Endodermal cell (in vitro differentiated cells): ENCODE measurements around the gene BOLL. TPM values are rescaled to one million over a fixed set of nuclear protein-coding genes. Genes with fewer than 3 reads are reported as not detected.

ENCODE experiments used
- DNase-seq: peaks from one replicate; pipeline ENCODE4 v3.0.0-alpha.2; 2017
- H3K27ac ChIP-seq: 2 replicates; pipeline ENCODE4 v1.5.1; 2013; ENCODE audit warnings: mild to moderate bottlenecking, low read depth, low read length, moderate library complexity
- H3K27me3 ChIP-seq: 2 replicates; pipeline ENCODE4 v1.6.1; 2013; ENCODE audit warnings: mild to moderate bottlenecking, low read length, moderate library complexity; ENCODE audit not compliant: insufficient read depth, control insufficient read depth, poor library complexity, severe bottlenecking
- H3K36me3 ChIP-seq: 2 replicates; pipeline ENCODE4 v1.7.0; 2013; ENCODE audit warnings: mild to moderate bottlenecking, low read length, moderate library complexity; ENCODE audit not compliant: control insufficient read depth, insufficient read depth
- H3K4me1 ChIP-seq: one replicate; pipeline ENCODE4 v1.7.0; 2013; ENCODE audit warnings: low read length; ENCODE audit not compliant: control insufficient read depth, insufficient read depth
- H3K4me3 ChIP-seq: 2 replicates; pipeline ENCODE4 v1.5.1; 2013; ENCODE audit warnings: mild to moderate bottlenecking, low read length, moderate library complexity
- H3K9ac ChIP-seq: 2 replicates; pipeline ENCODE4 v1.6.1; 2013; ENCODE audit warnings: mild to moderate bottlenecking, low read length, moderate library complexity; ENCODE audit not compliant: poor library complexity, severe bottlenecking; ENCODE audit errors: extremely low read depth
- H3K9me3 ChIP-seq: 2 replicates; pipeline ENCODE4 v1.6.1; 2013; ENCODE audit warnings: mild to moderate bottlenecking, low read length, moderate library complexity; ENCODE audit not compliant: control insufficient read depth
- H3K27ac Mint-ChIP-seq: 2 replicates; pipeline ENCODE4 v1.8.0; 2020; ENCODE audit warnings: mixed read lengths
- H3K27me3 Mint-ChIP-seq: 2 replicates; pipeline ENCODE4 v1.8.0; 2021; ENCODE audit warnings: mild to moderate bottlenecking, mixed read lengths; ENCODE audit not compliant: insufficient read depth
- H3K36me3 Mint-ChIP-seq: 2 replicates; pipeline ENCODE4 v1.8.0; 2020; ENCODE audit warnings: low read depth, mixed read lengths
- H3K4me1 Mint-ChIP-seq: 2 replicates; pipeline ENCODE4 v1.8.0; 2020; ENCODE audit warnings: mixed read lengths
- H3K4me3 Mint-ChIP-seq: 2 replicates; pipeline ENCODE4 v1.8.0; 2020; ENCODE audit warnings: mild to moderate bottlenecking, moderate library complexity, mixed read lengths
- H3K9me3 Mint-ChIP-seq: 2 replicates; pipeline ENCODE4 v1.8.0; 2020; ENCODE audit warnings: mild to moderate bottlenecking, mixed read lengths
- WGBS, 2 experiments: methylation state at CpG; one replicate each; pipeline versions ENCODE4 v1.1.5 to v1.1.7; 2013; ENCODE audit warnings: missing lambda C conversion rate in 2 of 2, mixed read lengths in 1 of 2; ENCODE audit not compliant: insufficient coverage in 1 of 2, insufficient read length in 1 of 2; 5-methylcytosine and 5-hydroxymethylcytosine counted together
- total RNA-seq, 2 donors: library from RNA; stranded (reverse); fragmentation: NEBNext Ultra II Directional in 1 of 2; extraction: Animal tissue kit (Norgen Biotek cat#: 25700) in 1 of 2; gene quantifications; 2 replicates in 1 of 2; 3 replicates in 1 of 2; pipeline ENCODE4 v1.2.1, GENCODE V29; 2021
- TF ChIP-seq, protein P1 (sequence below): fragments of 200-600 bp; sonication (generic); conservative IDR thresholded peaks from 2 replicates; pipeline ENCODE4 v1.5.0; 2021; ENCODE audit warnings: antibody characterized with exemption, mild to moderate bottlenecking

BOLL gene
- total RNA-seq, 2 donors from 2014 or later = not detected

GRCh38 chr2:197786010-197786877, 1.1 kb upstream of the BOLL start:
- 24 to 44% methylated on average over 29 to 79 of the region's 79 CpGs for WGBS, 2 experiments
- Mint-ChIP-seq H3K4me3 (peak overlapping the region; percentile 43), H3K27ac (no peak overlapping the region), H3K4me1 (peaks cover 3% of the 10 kb centered on the region), H3K9me3 (peaks cover 10% of the 10 kb centered on the region), H3K27me3 (peaks cover 63% of the 10 kb centered on the region), H3K36me3 (peaks cover 2% of the 10 kb centered on the region)
- no peaks in the 10 kb centered on the region for H3K4me1 ChIP-seq
- H3K27me3 ChIP-seq = peaks cover 37% of the 10 kb centered on the region
- peak; percentile 97 for DNase-seq
- no peaks in the 10 kb centered on the region for H3K36me3 ChIP-seq
- H3K9ac ChIP-seq = no peak overlapping the region
- no peak overlapping the region for H3K27ac ChIP-seq
- H3K4me3 ChIP-seq = peak overlapping the region; percentile 62
- TF ChIP-seq, protein P1, sequence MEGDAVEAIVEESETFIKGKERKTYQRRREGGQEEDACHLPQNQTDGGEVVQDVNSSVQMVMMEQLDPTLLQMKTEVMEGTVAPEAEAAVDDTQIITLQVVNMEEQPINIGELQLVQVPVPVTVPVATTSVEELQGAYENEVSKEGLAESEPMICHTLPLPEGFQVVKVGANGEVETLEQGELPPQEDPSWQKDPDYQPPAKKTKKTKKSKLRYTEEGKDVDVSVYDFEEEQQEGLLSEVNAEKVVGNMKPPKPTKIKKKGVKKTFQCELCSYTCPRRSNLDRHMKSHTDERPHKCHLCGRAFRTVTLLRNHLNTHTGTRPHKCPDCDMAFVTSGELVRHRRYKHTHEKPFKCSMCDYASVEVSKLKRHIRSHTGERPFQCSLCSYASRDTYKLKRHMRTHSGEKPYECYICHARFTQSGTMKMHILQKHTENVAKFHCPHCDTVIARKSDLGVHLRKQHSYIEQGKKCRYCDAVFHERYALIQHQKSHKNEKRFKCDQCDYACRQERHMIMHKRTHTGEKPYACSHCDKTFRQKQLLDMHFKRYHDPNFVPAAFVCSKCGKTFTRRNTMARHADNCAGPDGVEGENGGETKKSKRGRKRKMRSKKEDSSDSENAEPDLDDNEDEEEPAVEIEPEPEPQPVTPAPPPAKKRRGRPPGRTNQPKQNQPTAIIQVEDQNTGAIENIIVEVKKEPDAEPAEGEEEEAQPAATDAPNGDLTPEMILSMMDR = peak; percentile 82
- H3K9me3 ChIP-seq = no peaks in the 10 kb centered on the region

DNA sequence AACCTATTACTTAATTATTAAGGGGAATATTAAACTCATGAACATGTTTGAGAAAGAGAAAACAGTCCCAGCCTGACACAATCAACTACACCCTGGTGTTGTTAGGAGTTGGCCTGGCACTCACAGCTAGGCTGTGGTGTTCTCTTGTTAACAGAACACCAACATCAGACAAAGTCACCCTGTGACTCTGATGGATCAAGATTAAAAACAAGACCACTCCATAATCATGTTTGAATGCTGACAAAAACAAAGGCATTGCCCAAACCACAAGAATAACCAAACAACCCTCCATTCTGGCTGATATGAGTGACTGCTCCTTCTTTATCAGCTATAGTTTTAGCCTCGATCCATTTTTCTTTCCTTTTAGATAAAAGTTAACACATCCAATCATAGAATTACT, 3.0 kb downstream of the BOLL start:
- Mint-ChIP-seq H3K4me1 (peaks cover 3% of the 10 kb centered on the region), H3K27ac (no peak overlapping the region), H3K27me3 (peaks cover 25% of the 10 kb centered on the region), H3K36me3 (peaks cover 2% of the 10 kb centered on the region), H3K4me3 (no peak overlapping the region), H3K9me3 (peaks cover 10% of the 10 kb centered on the region)
- no peak overlapping the region for H3K4me3 ChIP-seq
- no peak for DNase-seq
- TF ChIP-seq, protein P1 = no peak
- H3K36me3 ChIP-seq = no peaks in the 10 kb centered on the region
- H3K27ac ChIP-seq = no peak overlapping the region
- H3K9me3 ChIP-seq = no peaks in the 10 kb centered on the region
- 80 to 91% methylated on average over 1 of the region's 1 CpG for WGBS, 2 experiments
- no peak overlapping the region for H3K9ac ChIP-seq
- peaks cover 14% of the 10 kb centered on the region for H3K27me3 ChIP-seq
- no peaks in the 10 kb centered on the region for H3K4me1 ChIP-seq

GRCh38 chr2:197779261-197779660, 5.9 kb downstream of the BOLL start:
- no peaks in the 10 kb centered on the region for H3K9me3 ChIP-seq
- DNase-seq = no peak
- no peak overlapping the region for H3K27ac ChIP-seq
- H3K27me3 ChIP-seq = no peaks in the 10 kb centered on the region
- Mint-ChIP-seq H3K4me3 (no peak overlapping the region), H3K27ac (no peak overlapping the region), H3K36me3 (no peaks in the 10 kb centered on the region), H3K9me3 (no peaks in the 10 kb centered on the region), H3K27me3 (peaks cover 2% of the 10 kb centered on the region), H3K4me1 (peaks cover 3% of the 10 kb centered on the region)
- H3K36me3 ChIP-seq = no peaks in the 10 kb centered on the region
- H3K9ac ChIP-seq = no peak overlapping the region
- TF ChIP-seq, protein P1 = no peak
- H3K4me1 ChIP-seq = no peaks in the 10 kb centered on the region
- H3K4me3 ChIP-seq = no peak overlapping the region
